IgD-negative memory B cell (primary cell): ENCODE measurements around the gene MEGF6. TPM values are rescaled to one million over a fixed set of nuclear protein-coding genes. Genes with fewer than 3 reads are reported as not detected.

Experiments
- H3K27ac Mint-ChIP-seq, 3 donors: one replicate each; pipeline ENCODE4 v1.8.0; 2020 to 2022; ENCODE audit warnings: mild to moderate bottlenecking in 3 of 3, mixed read lengths in 3 of 3, moderate library complexity in 1 of 3
- H3K27me3 Mint-ChIP-seq: one replicate; pipeline ENCODE4 v1.8.0; 2021; ENCODE audit warnings: mixed read lengths
- H3K36me3 Mint-ChIP-seq: one replicate; pipeline ENCODE4 v1.8.0; 2020; ENCODE audit warnings: mild to moderate bottlenecking, mixed read lengths
- H3K4me1 Mint-ChIP-seq, 3 donors: one replicate each; pipeline ENCODE4 v1.8.0; 2020 to 2022; ENCODE audit warnings: mixed read lengths in 3 of 3, mild to moderate bottlenecking in 1 of 3
- H3K4me3 Mint-ChIP-seq, 4 donors: one replicate each; pipeline ENCODE4 v1.8.0; 2020 to 2022; ENCODE audit warnings: mild to moderate bottlenecking in 4 of 4, mixed read lengths in 4 of 4, moderate library complexity in 3 of 4
- H3K9me3 Mint-ChIP-seq, 3 donors: one replicate each; pipeline ENCODE4 v1.8.0; 2020 to 2021; ENCODE audit warnings: mixed read lengths in 3 of 3, mild to moderate bottlenecking in 1 of 3
- polyA plus RNA-seq: library from polyadenylated mRNA; unstranded; fragments of 300-500 nt; fragmentation: Illumina TruSeq; gene quantifications from one replicate; pipeline ENCODE4 v1.2.3, GENCODE V29; 2021

MEGF6 gene
- polyA plus RNA-seq, 1 donor from 2014 or later, result 2.3 TPM

DNA sequence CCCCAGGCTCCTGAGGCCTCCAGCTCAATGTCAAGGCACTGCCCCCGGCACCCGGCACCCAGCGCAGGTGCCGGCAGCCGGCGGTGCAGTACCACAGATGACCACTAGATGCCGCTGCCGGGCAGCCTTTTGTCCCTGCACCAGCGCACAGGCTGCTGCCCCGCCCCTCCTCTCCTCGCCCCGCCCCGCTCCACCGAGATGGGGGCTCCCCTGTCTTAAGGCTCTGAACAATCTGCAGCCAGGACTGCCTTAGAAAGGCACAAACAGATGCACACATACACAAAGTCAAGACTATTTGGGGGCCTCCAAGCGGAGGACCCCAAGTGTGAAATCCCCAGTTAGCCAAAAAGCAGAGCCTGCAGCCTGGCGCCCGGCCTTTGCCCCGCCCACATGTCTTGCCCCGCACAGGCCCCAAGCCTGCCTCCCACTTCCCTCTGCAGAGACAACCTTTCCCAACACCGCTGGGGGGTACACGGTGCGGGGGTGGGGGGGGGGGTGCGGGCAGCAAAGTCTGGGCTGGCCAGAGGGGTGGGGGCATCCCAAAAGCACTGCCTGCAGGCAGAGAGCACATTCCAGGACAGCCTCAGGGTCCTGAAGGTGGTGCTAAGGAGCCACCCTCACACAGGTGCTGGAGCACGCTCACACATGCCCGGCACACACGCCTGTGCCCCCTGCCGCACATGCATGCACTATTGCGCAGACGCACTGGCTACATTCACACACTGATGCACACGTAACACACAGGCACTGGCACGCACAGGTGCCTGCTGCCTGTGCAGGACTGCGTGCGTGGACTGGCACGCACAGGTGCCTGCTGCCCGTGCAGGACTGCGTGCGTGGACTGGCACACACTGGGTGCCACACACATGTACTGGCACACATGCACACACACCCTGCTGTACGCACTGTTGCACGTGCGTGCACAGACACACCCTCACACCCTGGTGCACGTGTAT, 119.7 kb downstream of the MEGF6 start:
- peaks cover 2 to 15% (median 7%) of the 10 kb centered on the region in 3 donors for H3K9me3 Mint-ChIP-seq
- no peaks in the 10 kb centered on the region for H3K27me3 Mint-ChIP-seq
- peak overlapping the region in 3 of 4 donors; percentile 71 to 87 (median 86) for H3K4me3 Mint-ChIP-seq
- peaks cover 2% of the 10 kb centered on the region for H3K36me3 Mint-ChIP-seq
- no peak overlapping the region for H3K27ac Mint-ChIP-seq
- H3K4me1 Mint-ChIP-seq, result peaks cover 0 to 5% (median 2%) of the 10 kb centered on the region in 3 donors

DNA sequence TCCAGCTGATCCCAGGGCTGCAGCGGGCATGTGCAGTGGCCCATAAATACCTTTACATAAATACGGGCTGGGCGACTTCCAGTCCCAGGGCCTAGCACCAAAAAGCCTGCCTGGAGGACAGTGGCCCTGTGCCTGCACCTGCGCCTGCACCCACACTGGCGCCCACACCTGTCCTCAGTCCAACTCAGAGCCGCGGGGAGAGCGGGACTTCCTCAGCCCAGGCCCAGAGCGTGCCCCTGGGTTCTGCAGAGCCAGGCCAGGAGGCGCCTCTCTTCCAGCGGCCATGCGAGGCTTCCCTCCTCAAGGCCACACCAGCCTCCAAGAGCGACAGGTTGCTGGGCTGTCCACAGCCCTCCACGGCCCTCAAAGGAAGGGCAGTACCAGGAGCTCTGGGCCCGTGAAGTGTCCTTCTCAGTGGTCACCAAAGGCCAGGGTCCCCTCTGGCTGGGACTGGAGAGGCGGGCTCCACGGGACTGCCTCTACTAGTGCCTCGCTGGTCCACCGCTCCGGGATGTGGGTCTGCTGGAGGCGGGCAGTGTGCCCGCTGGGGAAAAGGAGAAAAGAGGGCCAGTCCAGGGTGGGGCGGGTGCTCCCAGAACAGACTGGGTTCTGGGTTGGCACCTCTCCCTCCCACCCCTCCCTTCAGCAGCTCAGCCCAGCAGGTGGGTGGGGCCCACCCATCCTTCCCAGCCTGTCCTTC, 121.1 kb downstream of the MEGF6 start:
- peaks cover 0 to 5% (median 2%) of the 10 kb centered on the region in 3 donors for H3K4me1 Mint-ChIP-seq
- H3K4me3 Mint-ChIP-seq, result no peak overlapping the region
- no peaks in the 10 kb centered on the region for H3K27me3 Mint-ChIP-seq
- peaks cover 2% of the 10 kb centered on the region for H3K36me3 Mint-ChIP-seq
- H3K9me3 Mint-ChIP-seq, result peaks cover 2 to 15% (median 7%) of the 10 kb centered on the region in 3 donors
- no peak overlapping the region for H3K27ac Mint-ChIP-seq

DNA sequence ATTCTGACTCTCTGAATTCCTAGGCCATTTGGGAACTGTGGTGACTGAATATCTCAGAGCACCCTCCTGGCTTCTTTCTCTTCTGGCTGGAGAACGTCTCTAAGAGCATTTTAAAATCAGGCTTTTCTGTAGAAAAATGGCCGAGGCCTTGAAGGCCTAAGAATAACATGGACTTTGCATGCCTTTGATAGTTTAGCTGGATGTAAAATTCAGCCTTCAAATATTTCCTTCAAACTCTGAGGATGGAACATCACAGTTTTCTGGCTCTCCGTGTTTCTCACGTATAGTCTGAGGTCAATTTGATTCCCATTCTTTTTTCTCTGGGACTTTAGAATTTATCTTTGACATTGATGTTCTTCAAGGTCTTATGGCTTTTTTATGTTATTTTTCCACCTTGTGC, 122.9 kb downstream of the MEGF6 start:
- Mint-ChIP-seq H3K4me1 (peaks cover 0 to 7% (median 2%) of the 10 kb centered on the region in 3 donors), H3K36me3 (peaks cover 2% of the 10 kb centered on the region), H3K27ac (no peak overlapping the region), H3K27me3 (peaks cover 7% of the 10 kb centered on the region), H3K9me3 (peaks cover 2 to 15% (median 7%) of the 10 kb centered on the region in 3 donors), H3K4me3 (no peak overlapping the region)

DNA sequence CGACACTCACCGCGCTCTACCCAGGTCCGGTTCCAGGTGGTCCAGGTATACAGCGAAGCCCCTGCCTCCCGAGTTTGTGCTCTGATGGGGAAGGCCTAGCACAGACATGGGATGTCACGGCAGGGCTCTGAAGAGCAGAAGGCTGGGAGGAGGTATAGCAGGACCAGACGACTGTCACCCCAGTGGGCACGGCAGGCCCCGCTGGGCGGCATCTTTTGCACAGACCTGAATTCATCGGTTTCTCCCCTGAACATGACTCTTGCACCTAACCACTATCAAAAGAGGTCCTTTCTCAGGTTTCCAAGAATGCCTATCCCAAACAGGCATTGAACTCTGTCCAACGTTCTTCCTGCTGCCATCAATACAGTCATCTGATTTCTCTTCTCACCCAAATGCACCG, 126.3 kb downstream of the MEGF6 start:
- Mint-ChIP-seq H3K4me3 (no peak overlapping the region), H3K9me3 (peaks cover 2 to 15% (median 7%) of the 10 kb centered on the region in 3 donors), H3K27ac (peak overlapping the region in 1 of 3 donors; percentile 35), H3K27me3 (peaks cover 7% of the 10 kb centered on the region), H3K36me3 (peaks cover 2% of the 10 kb centered on the region), H3K4me1 (peaks cover 0 to 2% (median 0%) of the 10 kb centered on the region in 3 donors)

DNA sequence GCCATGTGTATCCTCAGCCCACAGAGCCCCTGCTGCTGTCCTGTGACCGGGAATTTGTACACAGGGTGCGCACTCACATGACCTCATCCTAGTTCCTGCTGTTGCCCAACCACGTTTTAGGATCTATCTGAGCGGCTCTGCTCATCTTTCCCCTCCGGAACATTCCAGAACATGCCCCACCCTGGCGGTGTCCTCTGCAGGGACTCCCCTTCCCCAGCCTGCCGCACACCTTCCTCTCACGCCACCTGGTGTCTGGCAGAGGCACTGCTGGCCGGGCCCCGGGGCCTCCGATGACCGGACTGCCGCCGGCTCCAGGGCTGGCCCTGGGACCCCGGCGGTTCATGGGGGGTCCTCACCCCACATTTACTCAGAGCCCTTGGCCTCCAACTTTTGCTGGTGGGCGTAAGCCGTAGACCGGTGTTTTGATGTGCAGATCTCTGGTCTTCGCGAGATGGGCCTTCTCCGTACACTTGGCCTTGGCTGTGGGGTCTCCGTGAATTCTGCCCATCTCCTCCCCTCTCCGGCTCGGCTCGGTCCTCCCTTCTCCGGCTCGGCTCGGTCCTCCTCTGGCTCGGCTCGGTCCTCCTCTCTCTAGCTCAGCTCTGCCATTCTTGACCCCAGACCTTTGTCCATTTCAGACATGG, 127.4 kb downstream of the MEGF6 start:
- peaks cover 1% of the 10 kb centered on the region for H3K36me3 Mint-ChIP-seq
- no peak overlapping the region for H3K4me3 Mint-ChIP-seq
- peaks cover 2 to 15% (median 4%) of the 10 kb centered on the region in 3 donors for H3K9me3 Mint-ChIP-seq
- H3K4me1 Mint-ChIP-seq, result peaks cover 0 to 2% (median 0%) of the 10 kb centered on the region in 3 donors
- peak overlapping the region in 1 of 3 donors; percentile 73 for H3K27ac Mint-ChIP-seq
- peaks cover 7% of the 10 kb centered on the region for H3K27me3 Mint-ChIP-seq

DNA sequence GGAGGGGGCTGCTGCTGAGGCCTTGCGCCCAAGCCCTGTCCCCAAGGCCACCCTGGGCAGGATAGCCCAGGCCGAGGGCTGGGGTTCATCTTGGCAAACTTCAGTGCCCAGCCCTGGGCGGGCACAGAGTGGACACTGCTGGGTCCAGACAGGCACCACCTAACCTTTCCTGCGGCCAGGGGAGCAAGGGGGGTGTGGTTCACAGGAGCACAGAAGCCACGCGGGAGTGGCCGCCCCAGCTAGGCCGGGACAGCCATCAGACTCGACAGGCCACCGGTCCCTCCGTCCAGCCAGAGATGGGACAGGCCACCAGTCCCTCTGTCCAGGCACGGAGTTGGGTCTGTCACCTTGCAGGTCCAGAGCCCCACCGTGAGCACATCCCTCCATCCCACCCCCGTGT, 127.9 kb downstream of the MEGF6 start:
- Mint-ChIP-seq H3K36me3 (no peaks in the 10 kb centered on the region), H3K9me3 (peaks cover 0 to 9% (median 0%) of the 10 kb centered on the region in 3 donors), H3K4me1 (peaks cover 0 to 2% (median 0%) of the 10 kb centered on the region in 3 donors), H3K27me3 (peaks cover 7% of the 10 kb centered on the region), H3K27ac (peak overlapping the region in 1 of 3 donors; percentile 73), H3K4me3 (no peak overlapping the region)

GRCh38 chr1:3482378-3482849, 128.9 kb downstream of the MEGF6 start:
- H3K4me3 Mint-ChIP-seq, result no peak overlapping the region
- peaks cover 7% of the 10 kb centered on the region for H3K27me3 Mint-ChIP-seq
- peaks cover 0 to 3% (median 0%) of the 10 kb centered on the region in 3 donors for H3K9me3 Mint-ChIP-seq
- H3K36me3 Mint-ChIP-seq, result no peaks in the 10 kb centered on the region
- peaks cover 0 to 2% (median 0%) of the 10 kb centered on the region in 3 donors for H3K4me1 Mint-ChIP-seq
- H3K27ac Mint-ChIP-seq, result no peak overlapping the region

GRCh38 chr1:3481836-3482375, 129.4 kb downstream of the MEGF6 start:
- Mint-ChIP-seq H3K27ac (no peak overlapping the region), H3K9me3 (no peaks in the 10 kb centered on the region), H3K36me3 (no peaks in the 10 kb centered on the region), H3K4me3 (no peak overlapping the region), H3K4me1 (peaks cover 0 to 2% (median 0%) of the 10 kb centered on the region in 3 donors), H3K27me3 (peaks cover 7% of the 10 kb centered on the region)

DNA sequence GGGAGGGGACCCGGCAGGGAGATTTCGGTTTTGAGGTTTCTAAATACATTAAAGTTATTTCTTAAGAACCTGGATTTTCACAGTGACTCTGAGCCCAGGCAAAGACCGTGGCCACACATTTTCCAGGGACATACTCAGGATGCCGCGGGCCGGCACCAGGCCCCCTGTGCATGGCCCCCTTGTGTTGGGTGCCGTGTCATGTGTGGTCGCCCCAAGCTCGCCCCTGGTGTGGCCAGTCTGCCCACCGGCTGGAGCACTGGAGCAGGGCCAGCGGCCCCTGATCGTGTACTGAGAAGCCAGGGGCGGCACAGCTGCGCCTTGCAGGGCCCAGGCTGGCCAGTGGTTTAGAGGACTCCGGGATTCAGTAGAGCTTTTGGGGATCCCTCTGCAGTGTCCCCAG, 130.3 kb downstream of the MEGF6 start:
- H3K36me3 Mint-ChIP-seq, result no peaks in the 10 kb centered on the region
- peaks cover 7% of the 10 kb centered on the region for H3K27me3 Mint-ChIP-seq
- H3K27ac Mint-ChIP-seq, result no peak overlapping the region
- no peaks in the 10 kb centered on the region for H3K9me3 Mint-ChIP-seq
- no peak overlapping the region for H3K4me3 Mint-ChIP-seq
- peaks cover 0 to 2% (median 0%) of the 10 kb centered on the region in 3 donors for H3K4me1 Mint-ChIP-seq

DNA sequence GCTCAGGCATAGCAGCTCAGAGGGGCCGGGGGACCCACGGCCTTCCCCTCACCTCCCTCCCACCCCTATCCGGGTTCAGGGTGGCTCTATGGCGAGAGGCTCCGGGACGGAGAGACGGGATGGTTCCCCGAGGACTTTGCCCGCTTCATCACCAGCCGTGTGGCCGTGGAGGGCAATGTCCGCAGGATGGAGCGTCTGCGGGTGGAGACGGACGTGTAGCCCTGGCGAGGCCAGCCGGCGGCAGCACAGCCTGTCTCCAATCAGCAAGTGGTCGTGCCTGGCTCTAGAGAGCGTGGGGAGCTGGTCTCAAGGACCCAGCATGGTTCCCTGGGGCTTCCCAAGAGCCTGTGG, 131.0 kb downstream of the MEGF6 start:
- no peaks in the 10 kb centered on the region for H3K36me3 Mint-ChIP-seq
- no peaks in the 10 kb centered on the region for H3K9me3 Mint-ChIP-seq
- H3K4me1 Mint-ChIP-seq, result peaks cover 0 to 2% (median 0%) of the 10 kb centered on the region in 3 donors
- no peak overlapping the region for H3K4me3 Mint-ChIP-seq
- peaks cover 7% of the 10 kb centered on the region for H3K27me3 Mint-ChIP-seq
- no peak overlapping the region for H3K27ac Mint-ChIP-seq

- Mint-ChIP-seq H3K27me3 (peaks cover 5% of the 10 kb centered on the region), H3K4me1 (peaks cover 0 to 2% (median 0%) of the 10 kb centered on the region in 3 donors), H3K27ac (peak overlapping the region in 1 of 3 donors; percentile 16), H3K36me3 (no peaks in the 10 kb centered on the region), H3K4me3 (no peak overlapping the region), H3K9me3 (no peaks in the 10 kb centered on the region)
Observed at GRCh38 chr1:3479511-3480368, 131.6 kb downstream of the MEGF6 start.

- Mint-ChIP-seq H3K9me3 (no peaks in the 10 kb centered on the region), H3K4me3 (no peak overlapping the region), H3K27ac (no peak overlapping the region), H3K36me3 (no peaks in the 10 kb centered on the region), H3K27me3 (no peaks in the 10 kb centered on the region), H3K4me1 (no peaks in the 10 kb centered on the region)
Observed at GRCh38 chr1:3478187-3478586, 133.1 kb downstream of the MEGF6 start.

- H3K4me3 Mint-ChIP-seq, result no peak overlapping the region
- no peak overlapping the region for H3K27ac Mint-ChIP-seq
- H3K4me1 Mint-ChIP-seq, result no peaks in the 10 kb centered on the region
- no peaks in the 10 kb centered on the region for H3K9me3 Mint-ChIP-seq
- no peaks in the 10 kb centered on the region for H3K27me3 Mint-ChIP-seq
- H3K36me3 Mint-ChIP-seq, result no peaks in the 10 kb centered on the region
Observed at GRCh38 chr1:3477241-3477995, 133.9 kb downstream of the MEGF6 start.
